Endothelial cell of umbilical vein (primary cell): Measurements from ENCODE around the gene SENP6. TPM values are rescaled to one million over a fixed set of nuclear protein-coding genes. Genes with fewer than 3 reads are reported as not detected.
A peak's percentile ranks its signal among the peaks of the same experiment; 100 is the strongest.

Experiments
- BruUV-seq: library from RNA; stranded (reverse); fragments of 400-500 nt; replicated peaks from 2 replicates; lab custom pipeline; 2021; lab: Mats Ljungman, UMichigan
- CTCF ChIA-PET: fragments of 300-600, 350-600 bp; sonication (Branson Sonifier 250); formaldehyde crosslinking; loops from one replicate; lab custom pipeline; 2021; ENCODE audit warnings: antibody characterized with exemption, inconsistent platforms; lab: Charles Lee
- POLR2A ChIA-PET: fragments of 300-600, 350-600 bp; sonication (Branson Sonifier 250); formaldehyde crosslinking; loops from one replicate; lab custom pipeline; 2021; ENCODE audit warnings: antibody characterized with exemption, inconsistent platforms; lab: Charles Lee
- DNase-seq: peaks from one replicate; pipeline ENCODE4 v3.0.0-alpha.2; 2011; ENCODE audit warnings: low read depth, low spot score
- FAIRE-seq: peaks from 2 replicates; lab custom pipeline; 2011; peaks lifted over from hg19 to GRCh38; lab: Jason Lieb, UNC
- H2AFZ ChIP-seq: 2 replicates; pipeline ENCODE4 v1.6.0; 2012; ENCODE audit warnings: low read depth, low read length, control low read depth, inconsistent platforms
- H3K27ac ChIP-seq: 2 replicates; pipeline ENCODE4 v1.5.1; 2011; ENCODE audit warnings: low read depth, mild to moderate bottlenecking, control low read depth, low read length, moderate library complexity; ENCODE audit not compliant: insufficient read depth
- H3K27me3 ChIP-seq, 2 experiments: 2 replicates each; pipeline versions ENCODE4 v1.6.0 to v1.6.1; 2011; ENCODE audit warnings: low read length in 2 of 2, mixed read lengths in 1 of 2; ENCODE audit not compliant: control insufficient read depth in 2 of 2, insufficient read depth in 2 of 2
- H3K36me3 ChIP-seq, 2 experiments: 2 replicates in 1 of 2; 3 replicates in 1 of 2; pipeline ENCODE4 v1.5.1; 2011; ENCODE audit warnings: low read length in 2 of 2, mild to moderate bottlenecking in 1 of 2, moderate library complexity in 1 of 2; ENCODE audit not compliant: control insufficient read depth in 2 of 2, insufficient read depth in 2 of 2; ENCODE audit errors: extremely low read depth in 1 of 2
- H3K4me1 ChIP-seq: 3 replicates; pipeline ENCODE4 v1.5.1; 2011; ENCODE audit warnings: mild to moderate bottlenecking, low read length; ENCODE audit not compliant: control insufficient read depth, insufficient read depth; ENCODE audit errors: extremely low read depth
- H3K4me2 ChIP-seq: 2 replicates; pipeline ENCODE4 v1.6.1; 2011; ENCODE audit warnings: low read length, control low read depth, mixed read lengths; ENCODE audit not compliant: insufficient read depth
- H3K4me3 ChIP-seq, 3 experiments: fragments of 200-600 bp in 1 of 3; sonication (generic), shearing (Covaris generic) in 1 of 3; replicated peaks in 1 of 3; 2 replicates each; pipeline ENCODE4 v1.5.1; 2011 to 2016; ENCODE audit warnings: control low read depth in 3 of 3, low read length in 3 of 3, mild to moderate bottlenecking in 2 of 3, inconsistent platforms in 1 of 3, low read depth in 1 of 3, moderate library complexity in 1 of 3; ENCODE audit not compliant: insufficient read depth in 1 of 3
- H3K79me2 ChIP-seq: 2 replicates; pipeline ENCODE4 v1.6.0; 2012; ENCODE audit warnings: low read length, inconsistent platforms; ENCODE audit not compliant: control insufficient read depth, insufficient read depth
- H3K9ac ChIP-seq: replicated peaks from 2 replicates; pipeline ENCODE3; 2011; ENCODE audit warnings: low read length, control low read depth; ENCODE audit not compliant: insufficient read depth; ENCODE audit errors: extremely low read depth
- H3K9me1 ChIP-seq: replicated peaks from 3 replicates; pipeline ENCODE4 v1.6.0; 2011; ENCODE audit warnings: mild to moderate bottlenecking, low read length; ENCODE audit not compliant: control insufficient read depth, insufficient read depth; ENCODE audit errors: extremely low read depth
- H3K9me3 ChIP-seq: replicated peaks from 2 replicates; pipeline ENCODE4 v1.5.1; 2012; ENCODE audit warnings: low read length, inconsistent platforms; ENCODE audit not compliant: control insufficient read depth, insufficient read depth
- H4K20me1 ChIP-seq: replicated peaks from 2 replicates; pipeline ENCODE3; 2011; ENCODE audit warnings: mild to moderate bottlenecking, low read length; ENCODE audit not compliant: control insufficient read depth, insufficient read depth; ENCODE audit errors: extremely low read depth
- EZH2 ChIP-seq: IDR thresholded peaks from 2 replicates; pipeline ENCODE4 v1.6.1; 2012; ENCODE audit warnings: borderline replicate concordance, low read depth, mild to moderate bottlenecking, moderate library complexity, low read length, inconsistent platforms; ENCODE audit not compliant: severe bottlenecking
- FOS ChIP-seq: IDR thresholded peaks from 2 replicates; pipeline ENCODE4 v1.6.1; 2011; ENCODE audit warnings: mild to moderate bottlenecking, low read length, moderate library complexity, borderline replicate concordance; ENCODE audit not compliant: insufficient read depth
- GATA2 ChIP-seq: IDR thresholded peaks from 2 replicates; pipeline ENCODE4 v1.7.0; 2011; ENCODE audit warnings: low read depth, mild to moderate bottlenecking, moderate library complexity, mixed read lengths, low read length; ENCODE audit not compliant: insufficient read length, insufficient read depth
- JUN ChIP-seq: IDR thresholded peaks from 2 replicates; pipeline ENCODE4 v1.6.1; 2011; ENCODE audit warnings: borderline replicate concordance, low read depth; ENCODE audit not compliant: insufficient read length, insufficient read depth
- MAX ChIP-seq: IDR thresholded peaks from 2 replicates; pipeline ENCODE4 v1.6.1; 2011; ENCODE audit not compliant: insufficient read depth, insufficient read length
- MYC ChIP-seq: IDR thresholded peaks from one replicate; pipeline ENCODE4 v1.6.1; 2011; ENCODE audit warnings: mild to moderate bottlenecking, low read depth, low read length
- POLR2A ChIP-seq: IDR thresholded peaks from 2 replicates; pipeline ENCODE4 v1.6.1; 2012; ENCODE audit warnings: low read depth, mild to moderate bottlenecking, control low read depth, low read length
- POLR2AphosphoS5 ChIP-seq: IDR thresholded peaks from 2 replicates; pipeline ENCODE4 v1.6.1; 2012; ENCODE audit warnings: low read depth, mild to moderate bottlenecking, control low read depth, low read length, moderate library complexity; ENCODE audit not compliant: insufficient read depth
- dilution Hi-C: fragments of 300-500 bp; cut with MboI; formaldehyde crosslinking; loops from one replicate; pipeline ENCODE4 v1.15.0; 2019; ENCODE audit warnings: low sequenced_read_pairs; ENCODE audit not compliant: extremely low pct_ligation_motif_present
- intact Hi-C: fragments of 100-400 bp; cut with micrococcal nuclease; formaldehyde crosslinking; loops from one replicate; pipeline ENCODE4 v1.10.0; 2022
- polyA plus RNA-seq, 4 experiments: library from polyadenylated mRNA; depleted of rRNA in 3 of 4; stranded (reverse) in 3 of 4; unstranded in 1 of 4; fragments of >200 nt; gene quantifications; 2 replicates each; pipeline versions ENCODE4 v1.2.1 to v1.2.3, GENCODE V29; 2011 to 2012; ENCODE audit warnings: missing spikeins in 1 of 4
- total RNA-seq: library from RNA; stranded (reverse); gene quantifications from 2 replicates; pipeline ENCODE4 v1.2.3, GENCODE V29; 2021
- TF ChIP-seq, protein P1 (sequence below), 2 donors: IDR thresholded peaks; 1 replicate in 1 of 2; 2 replicates in 1 of 2; pipeline ENCODE4 v1.5.1; 2011; ENCODE audit warnings: low read length in 2 of 2, mild to moderate bottlenecking in 2 of 2, moderate library complexity in 2 of 2, control low read depth in 1 of 2, inconsistent platforms in 1 of 2, low read depth in 1 of 2; ENCODE audit not compliant: insufficient read depth in 1 of 2; ENCODE audit errors: extremely low read depth in 1 of 2

SENP6 gene
- total and polyA plus RNA-seq, 2 donors (not counting 3 experiments of a cell fraction or from before 2014, with no cell fraction given), result 11.5 to 99.1 TPM

GRCh38 chr6:75735491-75736186, 134.0 kb downstream of the SENP6 start:
- FAIRE-seq (peak; percentile 55), DNase-seq (peak; percentile 83)
- Histone ChIP-seq H2AFZ (no peak overlapping the region), H3K36me3 (no peaks in the 10 kb centered on the region), H3K4me2 (peak overlapping the region; percentile 48), H4K20me1 (no peaks in the 10 kb centered on the region), H3K4me3 (peak overlapping the region in 1 of 3 experiments; percentile 26), H3K27ac (peak overlapping the region; percentile 81), H3K9me3 (no peaks in the 10 kb centered on the region), H3K27me3 (no peaks in the 10 kb centered on the region), H3K4me1 (peaks cover 5% of the 10 kb centered on the region), H3K9ac (peak overlapping the region; percentile 45), H3K9me1 (no peaks in the 10 kb centered on the region), H3K79me2 (no peaks in the 10 kb centered on the region)
- ChIA-PET CTCF (no interaction called here), POLR2A (no interaction called here)
- BruUV-seq, result no TSS peak
- intact Hi-C loops (loop anchor here (2.0 kb wide), 1 partner anchor 15 kb away; no protein-coding TSS in a partner anchor), dilution Hi-C loops (no loop called here)
- TF ChIP-seq, protein P1, sequence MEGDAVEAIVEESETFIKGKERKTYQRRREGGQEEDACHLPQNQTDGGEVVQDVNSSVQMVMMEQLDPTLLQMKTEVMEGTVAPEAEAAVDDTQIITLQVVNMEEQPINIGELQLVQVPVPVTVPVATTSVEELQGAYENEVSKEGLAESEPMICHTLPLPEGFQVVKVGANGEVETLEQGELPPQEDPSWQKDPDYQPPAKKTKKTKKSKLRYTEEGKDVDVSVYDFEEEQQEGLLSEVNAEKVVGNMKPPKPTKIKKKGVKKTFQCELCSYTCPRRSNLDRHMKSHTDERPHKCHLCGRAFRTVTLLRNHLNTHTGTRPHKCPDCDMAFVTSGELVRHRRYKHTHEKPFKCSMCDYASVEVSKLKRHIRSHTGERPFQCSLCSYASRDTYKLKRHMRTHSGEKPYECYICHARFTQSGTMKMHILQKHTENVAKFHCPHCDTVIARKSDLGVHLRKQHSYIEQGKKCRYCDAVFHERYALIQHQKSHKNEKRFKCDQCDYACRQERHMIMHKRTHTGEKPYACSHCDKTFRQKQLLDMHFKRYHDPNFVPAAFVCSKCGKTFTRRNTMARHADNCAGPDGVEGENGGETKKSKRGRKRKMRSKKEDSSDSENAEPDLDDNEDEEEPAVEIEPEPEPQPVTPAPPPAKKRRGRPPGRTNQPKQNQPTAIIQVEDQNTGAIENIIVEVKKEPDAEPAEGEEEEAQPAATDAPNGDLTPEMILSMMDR (IDR thresholded peaks at IDR 0.05; ENCODE audit: extremely low read depth in 1 of 2, insufficient read depth in 1 of 2, low read depth in 1 of 2, low read length in 2 of 2), result no peak
- TF ChIP-seq GATA2 (no peak), MAX (no peak), MYC (no peak), POLR2A (no peak), FOS (peak; percentile 57), POLR2AphosphoS5 (no peak), EZH2 (no peak), JUN (peak; percentile 88)
